Activated CD4-positive, alpha-beta T cell treated with anti-CD3 and anti-CD28 coated beads for 1 hour (primary cell): ENCODE data around the gene HAPSTR1.
"Not testable (repeated sequence)": the region's sequence is repeated elsewhere in the genome, so short reads cannot be mapped to it uniquely, and the experiment has no call there.

Experiments used
- DNase-seq: peaks from one replicate; pipeline ENCODE4 v3.0.0-alpha.2; 2020

HAPSTR1 gene

GRCh38 chr16:9072806-9073341, 18.6 kb upstream of the HAPSTR1 start:
- no peak for DNase-seq

GRCh38 chr16:9075299-9076071, 16.0 kb upstream of the HAPSTR1 start:
- DNase-seq, result no peak

- DNase-seq, result no peak
Measured at GRCh38 chr16:9077091-9077809, 14.2 kb upstream of the HAPSTR1 start.

GRCh38 chr16:9078467-9079429, 12.7 kb upstream of the HAPSTR1 start:
- DNase-seq, result not testable (repeated sequence)

GRCh38 chr16:9079430-9079812, 12.0 kb upstream of the HAPSTR1 start:
- no peak for DNase-seq

- no peak for DNase-seq
Measured at GRCh38 chr16:9081158-9081557, 10.3 kb upstream of the HAPSTR1 start.

- DNase-seq, result no peak
Measured at GRCh38 chr16:9081843-9082242, 9.6 kb upstream of the HAPSTR1 start.

GRCh38 chr16:9082422-9082821, 9.0 kb upstream of the HAPSTR1 start:
- DNase-seq, result no peak

GRCh38 chr16:9087733-9088132, 3.7 kb upstream of the HAPSTR1 start:
- not testable (repeated sequence) for DNase-seq

- DNase-seq, result no peak
Measured at GRCh38 chr16:9088848-9089247, 2.6 kb upstream of the HAPSTR1 start.

- DNase-seq, result no peak
Measured at GRCh38 chr16:9089660-9090059, 1.8 kb upstream of the HAPSTR1 start.

- DNase-seq, result peak; percentile 24
Measured at GRCh38 chr16:9090101-9090959, 1.1 kb upstream of the HAPSTR1 start.

- peak; percentile 29 for DNase-seq
Measured at GRCh38 chr16:9091867-9092281, 430 bp downstream of the HAPSTR1 start.

GRCh38 chr16:9092282-9092977, 986 bp downstream of the HAPSTR1 start:
- DNase-seq, result peak; percentile 34

GRCh38 chr16:9092978-9093344, 1.5 kb downstream of the HAPSTR1 start:
- DNase-seq, result no peak

GRCh38 chr16:9094011-9094846, 2.8 kb downstream of the HAPSTR1 start:
- DNase-seq, result no peak

GRCh38 chr16:9095171-9095570, 3.7 kb downstream of the HAPSTR1 start:
- DNase-seq, result no peak

GRCh38 chr16:9095656-9096397, 4.4 kb downstream of the HAPSTR1 start:
- DNase-seq, result no peak

- no peak for DNase-seq
Measured at GRCh38 chr16:9096416-9096952, 5.0 kb downstream of the HAPSTR1 start.
